Immature natural killer cell (primary cell): ENCODE results near the gene MAPKBP1. TPM values are rescaled to one million over a fixed set of nuclear protein-coding genes. Genes with fewer than 3 reads are reported as not detected.

Experiments
- DNase-seq, 3 donors: peaks; one replicate each; pipeline ENCODE4 v3.0.0; 2022; ENCODE audit warnings: mixed read lengths in 1 of 3
- H3K27ac Mint-ChIP-seq, 6 donors: one replicate each; pipeline ENCODE4 v1.8.0; 2020; ENCODE audit warnings: mixed read lengths in 6 of 6, mild to moderate bottlenecking in 5 of 6, inconsistent platforms in 4 of 6, moderate library complexity in 3 of 6
- H3K27me3 Mint-ChIP-seq, 3 donors: one replicate each; pipeline ENCODE4 v1.8.0; 2020 to 2021; ENCODE audit warnings: low read depth in 3 of 3, mild to moderate bottlenecking in 3 of 3, mixed read lengths in 3 of 3, moderate library complexity in 3 of 3, inconsistent platforms in 1 of 3
- H3K36me3 Mint-ChIP-seq, 3 donors: one replicate each; pipeline ENCODE4 v1.8.0; 2020; ENCODE audit warnings: mixed read lengths in 3 of 3, inconsistent platforms in 2 of 3, mild to moderate bottlenecking in 2 of 3
- H3K4me1 Mint-ChIP-seq, 2 donors: one replicate each; pipeline ENCODE4 v1.8.0; 2020; ENCODE audit warnings: inconsistent platforms in 2 of 2, mild to moderate bottlenecking in 2 of 2, mixed read lengths in 2 of 2, moderate library complexity in 1 of 2
- H3K4me3 Mint-ChIP-seq, 5 donors: one replicate each; pipeline ENCODE4 v1.8.0; 2020; ENCODE audit warnings: mild to moderate bottlenecking in 5 of 5, mixed read lengths in 5 of 5, inconsistent platforms in 3 of 5, moderate library complexity in 3 of 5
- H3K9me3 Mint-ChIP-seq, 6 donors: one replicate each; pipeline ENCODE4 v1.8.0; 2020; ENCODE audit warnings: mild to moderate bottlenecking in 6 of 6, mixed read lengths in 6 of 6, inconsistent platforms in 4 of 6, moderate library complexity in 3 of 6
- polyA plus RNA-seq, 3 donors: library from polyadenylated mRNA; unstranded; fragments of 300-500 nt; fragmentation: Illumina TruSeq; gene quantifications; one replicate each; pipeline ENCODE4 v1.2.3, GENCODE V29; 2021

MAPKBP1 gene
- polyA plus RNA-seq, 3 donors from 2014 or later: 1.8 to 7.2 (median 3.6) TPM

DNA sequence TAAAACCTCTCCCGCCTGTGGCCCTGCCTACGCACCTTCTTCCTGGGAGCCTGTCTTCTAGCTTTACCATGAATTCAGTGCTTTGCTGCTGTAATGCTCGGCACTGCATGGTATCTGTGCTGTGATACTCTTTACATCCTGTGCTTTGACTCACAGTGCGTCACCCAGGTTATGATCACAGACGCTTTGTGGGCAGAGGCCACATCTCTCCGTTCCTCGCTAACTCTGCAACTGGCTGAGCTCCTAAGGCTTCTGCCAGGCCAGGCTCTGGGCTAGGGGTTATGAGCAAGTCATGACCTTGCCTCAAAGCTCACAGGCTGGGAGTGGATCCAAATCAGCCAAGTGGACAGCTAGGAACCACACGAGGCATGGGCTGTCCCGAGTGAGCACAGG is 96.4 kb downstream of the MAPKBP1 start:
- no peaks in the 10 kb centered on the region for H3K36me3 Mint-ChIP-seq
- peak overlapping the region in 2 of 6 donors; percentile 32 to 58 for H3K27ac Mint-ChIP-seq
- H3K27me3 Mint-ChIP-seq: peaks cover 0 to 2% (median 1%) of the 10 kb centered on the region in 3 donors
- peak in 1 of 3 donors; percentile 20 for DNase-seq
- H3K4me1 Mint-ChIP-seq: no peaks in the 10 kb centered on the region
- peak overlapping the region in 1 of 5 donors; percentile 26 for H3K4me3 Mint-ChIP-seq
- H3K9me3 Mint-ChIP-seq: no peaks in the 10 kb centered on the region

DNA sequence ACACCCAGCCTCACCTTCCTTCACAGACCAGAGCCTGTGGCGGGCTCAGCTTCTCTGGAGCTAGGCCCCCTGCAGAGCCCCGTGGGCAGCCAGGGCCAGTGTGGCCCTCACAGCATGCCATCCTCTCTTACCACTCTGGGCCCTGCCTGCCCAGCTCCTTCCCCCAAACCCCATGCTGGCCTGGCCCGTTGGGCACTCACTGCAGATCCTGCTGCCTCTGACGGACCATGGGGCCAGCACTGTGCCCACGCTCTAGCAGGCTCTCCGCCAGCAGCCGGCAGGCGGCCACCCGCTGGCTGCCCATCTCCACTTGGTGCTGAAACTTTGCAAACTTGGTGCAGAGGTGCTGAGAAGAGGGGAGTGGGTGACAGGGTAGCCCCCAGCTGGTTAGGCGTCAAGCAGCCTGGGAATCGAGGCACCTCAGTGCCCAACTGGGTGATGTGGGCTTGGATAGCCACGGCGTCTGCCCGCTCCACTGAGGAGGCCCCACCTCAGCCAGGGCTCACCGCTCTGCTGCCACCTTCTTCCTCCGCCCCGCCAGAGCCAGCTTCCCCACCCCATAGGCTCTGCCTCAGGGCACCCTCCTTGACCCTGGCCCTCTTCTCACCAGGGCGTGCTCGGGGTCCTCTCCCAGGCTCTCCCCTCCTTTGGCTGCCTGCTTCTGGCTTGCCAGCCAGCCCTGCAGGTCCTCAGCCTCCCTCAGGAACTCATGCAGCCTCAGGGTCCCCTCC is 97.1 kb downstream of the MAPKBP1 start:
- Mint-ChIP-seq H3K4me1 (no peaks in the 10 kb centered on the region), H3K27me3 (peaks cover 0 to 2% (median 1%) of the 10 kb centered on the region in 3 donors), H3K27ac (no peak overlapping the region), H3K4me3 (no peak overlapping the region), H3K9me3 (no peaks in the 10 kb centered on the region), H3K36me3 (no peaks in the 10 kb centered on the region)
- no peak for DNase-seq

DNA sequence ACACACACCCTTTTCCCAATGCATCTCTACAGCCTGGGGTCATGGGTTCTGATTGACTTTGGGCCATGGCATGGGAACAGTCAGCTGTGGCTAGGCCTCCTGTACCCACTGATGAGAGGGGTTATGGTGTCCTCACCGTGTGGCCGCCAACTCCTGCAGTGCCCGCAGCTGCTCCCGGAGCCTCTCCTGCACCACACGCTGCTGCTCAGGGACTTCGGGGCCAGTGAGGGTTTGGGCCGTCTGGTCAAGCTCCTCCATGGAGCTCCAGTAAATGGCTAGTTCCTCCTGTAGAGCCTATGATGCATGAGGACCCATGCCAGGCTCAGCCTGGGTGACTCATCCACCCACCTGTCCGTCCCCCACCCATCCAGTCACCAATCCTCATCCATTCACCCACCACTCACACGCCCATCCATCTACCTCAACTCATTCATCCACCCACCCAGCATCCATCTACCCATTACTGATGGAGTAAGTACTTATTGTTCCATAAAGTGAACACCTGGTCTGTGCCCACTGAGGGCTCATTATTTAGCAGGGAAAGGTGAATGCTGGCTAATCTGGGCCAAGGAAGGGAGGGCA is 98.0 kb downstream of the MAPKBP1 start:
- peaks cover 0 to 2% (median 1%) of the 10 kb centered on the region in 3 donors for H3K27me3 Mint-ChIP-seq
- no peaks in the 10 kb centered on the region for H3K4me1 Mint-ChIP-seq
- DNase-seq: no peak
- H3K36me3 Mint-ChIP-seq: no peaks in the 10 kb centered on the region
- no peaks in the 10 kb centered on the region for H3K9me3 Mint-ChIP-seq
- peak overlapping the region in 3 of 6 donors; percentile 13 to 25 (median 18) for H3K27ac Mint-ChIP-seq
- no peak overlapping the region for H3K4me3 Mint-ChIP-seq

DNA sequence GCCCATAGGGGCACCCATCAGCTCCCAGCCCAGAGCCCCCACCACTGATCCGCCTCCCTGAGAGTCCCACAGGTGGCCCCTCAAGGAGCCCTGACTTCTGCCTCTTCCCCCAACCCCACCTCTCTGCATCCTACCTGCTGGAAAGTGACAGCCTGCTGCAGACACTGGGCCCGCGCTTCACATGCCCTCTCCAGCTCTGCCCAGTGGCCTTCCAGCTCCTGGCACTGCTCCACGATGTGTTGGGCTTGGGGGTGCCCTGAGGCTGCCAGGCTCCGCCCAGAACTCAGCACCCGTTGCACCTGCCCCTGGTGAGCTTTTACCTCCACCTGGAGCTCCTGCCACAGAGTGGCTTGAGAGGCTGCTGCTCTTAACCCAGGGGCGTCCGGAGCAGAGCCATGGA is 99.4 kb downstream of the MAPKBP1 start:
- Mint-ChIP-seq H3K27ac (no peak overlapping the region), H3K36me3 (no peaks in the 10 kb centered on the region), H3K27me3 (peaks cover 0 to 5% (median 1%) of the 10 kb centered on the region in 3 donors), H3K9me3 (no peaks in the 10 kb centered on the region), H3K4me3 (no peak overlapping the region), H3K4me1 (no peaks in the 10 kb centered on the region)
- DNase-seq: no peak

DNA sequence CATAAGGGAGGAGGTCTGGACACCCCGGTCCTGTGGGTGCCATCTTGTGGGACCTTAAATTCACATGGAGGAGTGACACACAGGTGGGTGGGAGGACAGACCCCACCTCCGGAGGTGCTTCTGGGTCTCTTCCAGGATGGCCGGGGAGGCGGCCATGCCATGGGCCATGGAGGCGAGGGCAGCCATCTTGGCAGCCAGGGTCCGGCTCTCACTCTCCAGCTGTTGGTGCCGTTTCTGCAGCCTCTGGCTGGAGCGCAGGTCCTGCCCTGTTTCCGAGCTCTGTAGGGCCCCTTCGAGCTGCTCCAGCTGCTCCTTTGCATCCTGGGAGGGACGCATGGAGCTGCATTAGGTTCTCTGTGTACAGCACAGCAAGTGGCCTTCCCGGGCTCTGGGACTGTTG is 100.5 kb downstream of the MAPKBP1 start:
- Mint-ChIP-seq H3K4me3 (no peak overlapping the region), H3K9me3 (no peaks in the 10 kb centered on the region), H3K36me3 (no peaks in the 10 kb centered on the region), H3K4me1 (no peaks in the 10 kb centered on the region), H3K27ac (no peak overlapping the region), H3K27me3 (peaks cover 0 to 5% (median 1%) of the 10 kb centered on the region in 3 donors)
- no peak for DNase-seq

DNA sequence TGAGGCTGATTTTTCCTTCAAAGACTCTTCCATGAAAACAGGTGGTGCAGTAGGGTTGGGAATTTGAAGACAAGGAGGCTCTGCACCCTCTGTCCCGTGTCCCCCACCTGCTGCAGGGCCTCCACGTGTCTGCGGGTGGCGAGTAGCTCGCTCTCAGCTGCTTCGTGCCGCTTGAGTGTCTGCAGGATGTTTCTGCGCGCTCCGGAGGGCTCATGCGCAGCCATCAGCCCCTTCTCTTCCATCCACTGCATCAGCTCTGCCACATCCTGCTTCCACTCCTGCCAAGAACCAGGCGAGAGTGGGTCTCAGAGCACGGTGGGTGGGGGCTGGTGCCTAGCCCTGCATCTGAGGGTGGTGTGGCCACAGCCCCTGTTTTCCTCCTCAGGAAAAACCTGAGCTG is 101.7 kb downstream of the MAPKBP1 start:
- no peak overlapping the region for H3K4me3 Mint-ChIP-seq

DNA sequence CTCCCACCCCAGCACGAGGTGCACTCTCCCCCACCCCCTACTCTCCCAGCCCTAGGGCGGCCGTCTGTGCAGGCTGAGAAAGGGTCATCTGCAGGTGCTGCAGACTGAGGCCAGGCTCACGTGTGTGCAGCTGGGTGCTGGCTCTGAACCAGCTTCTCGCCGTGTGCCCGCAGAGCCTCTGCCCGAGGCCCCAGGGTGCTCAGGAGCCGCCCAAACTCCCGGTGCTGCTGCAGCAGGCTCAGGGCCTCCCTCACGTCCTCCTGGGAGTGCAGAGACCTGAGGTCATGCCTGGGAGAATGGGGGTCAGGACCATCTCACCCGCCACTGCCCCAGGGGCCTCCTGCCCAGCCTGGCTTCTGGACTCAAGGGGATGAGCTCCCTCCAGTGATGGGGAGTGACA is 102.4 kb downstream of the MAPKBP1 start:
- DNase-seq: no peak
- Mint-ChIP-seq H3K36me3 (no peaks in the 10 kb centered on the region), H3K4me1 (peaks cover 6 to 7% of the 10 kb centered on the region in 2 donors), H3K27ac (no peak overlapping the region), H3K27me3 (peaks cover 1 to 8% (median 6%) of the 10 kb centered on the region in 3 donors), H3K4me3 (no peak overlapping the region), H3K9me3 (no peaks in the 10 kb centered on the region)

More for the DNA sequence above, 101.7 kb downstream of the MAPKBP1 start:
- H3K4me1 Mint-ChIP-seq: peaks cover 0 to under 1% of the 10 kb centered on the region in 2 donors
- DNase-seq: no peak
- peaks cover 1 to 3% (median 3%) of the 10 kb centered on the region in 3 donors for H3K27me3 Mint-ChIP-seq
- H3K27ac Mint-ChIP-seq: no peak overlapping the region
- no peaks in the 10 kb centered on the region for H3K9me3 Mint-ChIP-seq
- H3K36me3 Mint-ChIP-seq: no peaks in the 10 kb centered on the region

Other genes starting within 250 kb of the MAPKBP1 start
- gene RPAP1, start 230.2 kb upstream of the MAPKBP1 start, polyA plus RNA-seq: 10 to 100 TPM in 1 of 3 donors, 1 to 10 TPM in 2; 3.7 to 15.0 (median 4.9) TPM
- gene TYRO3, start 215.3 kb upstream of the MAPKBP1 start, polyA plus RNA-seq: under 1 TPM in 2 of 3 donors, not detected in 1; 0.38 to 0.95 TPM
- gene MGA, start 114.1 kb upstream of the MAPKBP1 start, polyA plus RNA-seq: 10 to 100 TPM in 1 of 3 donors, 1 to 10 TPM in 2; 3.3 to 23.8 (median 5.9) TPM
- gene JMJD7, start 53.6 kb downstream of the MAPKBP1 start, polyA plus RNA-seq: 10 to 100 TPM; 20.6 to 57.4 (median 23.6) TPM
- 1 to 10 TPM in 2 of 3 donors, not detected in 1; 1.1 to 2.7 TPM for gene PLA2G4B, start 64.4 kb downstream of the MAPKBP1 start, polyA plus RNA-seq
- under 1 TPM in 1 of 3 donors, not detected in 2; 0.06 TPM for gene SPTBN5, start 119.6 kb downstream of the MAPKBP1 start, polyA plus RNA-seq
- gene EHD4, start 198.1 kb downstream of the MAPKBP1 start, polyA plus RNA-seq: 1 to 10 TPM; 5.3 to 7.3 (median 7.0) TPM
- gene PLA2G4E, start 246.6 kb downstream of the MAPKBP1 start, polyA plus RNA-seq: not detected